Liver (tissue), 9 donors: ENCODE results near the gene ADAMTS2. TPM values are rescaled to one million over a fixed set of nuclear protein-coding genes. Genes with fewer than 3 reads are reported as not detected.

ENCODE experiments used
- DNase-seq: peaks from one replicate; pipeline ENCODE4 v3.0.0-alpha.2; 2017; ENCODE audit warnings: low spot score
- H3K27ac ChIP-seq, 2 donors: one replicate each; pipeline ENCODE4 v1.7.0; 2013; ENCODE audit warnings: inconsistent platforms in 2 of 2, low read length in 2 of 2, control low read depth in 1 of 2, low read depth in 1 of 2, mild to moderate bottlenecking in 1 of 2
- H3K27me3 ChIP-seq, 4 donors: one replicate each; pipeline versions ENCODE4 v1.6.1 to v1.7.0; 2013; ENCODE audit warnings: low read length in 3 of 4, inconsistent platforms in 1 of 4, mild to moderate bottlenecking in 1 of 4, moderate library complexity in 1 of 4; ENCODE audit not compliant: control insufficient read depth in 4 of 4, insufficient read depth in 4 of 4
- H3K36me3 ChIP-seq, 4 donors: one replicate each; pipeline versions ENCODE4 v1.6.1 to v1.7.0; 2013; ENCODE audit warnings: low read length in 3 of 4, mild to moderate bottlenecking in 3 of 4, low read depth in 1 of 4, moderate library complexity in 1 of 4; ENCODE audit not compliant: control insufficient read depth in 4 of 4, insufficient read depth in 3 of 4
- H3K4me1 ChIP-seq, 4 donors: one replicate each; pipeline versions ENCODE4 v1.6.1 to v1.7.0; 2013; ENCODE audit warnings: low read length in 3 of 4, mild to moderate bottlenecking in 3 of 4, moderate library complexity in 1 of 4; ENCODE audit not compliant: control insufficient read depth in 4 of 4, insufficient read depth in 4 of 4
- H3K4me3 ChIP-seq, 3 donors: one replicate each; pipeline versions ENCODE4 v1.6.1 to v1.7.0; 2013; ENCODE audit warnings: low read length in 3 of 3, control low read depth in 1 of 3, low read depth in 1 of 3, mild to moderate bottlenecking in 1 of 3
- H3K9ac ChIP-seq, 2 donors: one replicate each; pipeline ENCODE4 v1.7.0; 2013; ENCODE audit warnings: low read length in 2 of 2, mild to moderate bottlenecking in 2 of 2, moderate library complexity in 2 of 2, control low read depth in 1 of 2, low read depth in 1 of 2
- H3K9me3 ChIP-seq, 4 donors: one replicate each; pipeline versions ENCODE4 v1.6.1 to v1.7.0; 2013; ENCODE audit warnings: low read length in 3 of 4; ENCODE audit not compliant: control insufficient read depth in 4 of 4
- EGR1 ChIP-seq, 2 donors: IDR thresholded peaks; 2 replicates each; pipeline ENCODE4 v1.6.1; 2016 to 2018; ENCODE audit warnings: antibody characterized with exemption in 2 of 2, low read depth in 2 of 2
- FOXA1 ChIP-seq: IDR thresholded peaks from 2 replicates; pipeline ENCODE4 v1.6.1; 2016; ENCODE audit warnings: antibody characterized with exemption
- FOXA2 ChIP-seq: IDR thresholded peaks from 2 replicates; pipeline ENCODE4 v1.6.1; 2016; ENCODE audit warnings: antibody characterized with exemption
- GABPA ChIP-seq, 2 donors: IDR thresholded peaks in 1 of 2; conservative IDR thresholded peaks in 1 of 2; 2 replicates each; pipeline ENCODE4 v1.6.1; 2016; ENCODE audit warnings: antibody characterized with exemption in 2 of 2, mild to moderate bottlenecking in 1 of 2, moderate library complexity in 1 of 2
- HNF4A ChIP-seq, 2 donors: conservative IDR thresholded peaks; 2 replicates each; pipeline ENCODE4 v1.6.1; 2016; ENCODE audit warnings: antibody characterized with exemption in 2 of 2, mild to moderate bottlenecking in 2 of 2
- HNF4G ChIP-seq: IDR thresholded peaks from 2 replicates; pipeline ENCODE4 v1.6.1; 2016; ENCODE audit warnings: antibody characterized with exemption
- JUND ChIP-seq, 2 donors: IDR thresholded peaks; 2 replicates each; pipeline ENCODE4 v1.6.1; 2016; ENCODE audit warnings: antibody characterized with exemption in 2 of 2
- NR2F2 ChIP-seq: IDR thresholded peaks from 2 replicates; pipeline ENCODE4 v1.6.1; 2016; ENCODE audit warnings: antibody characterized with exemption
- RAD21 ChIP-seq, 2 donors: IDR thresholded peaks; 2 replicates each; pipeline ENCODE4 v1.6.1; 2016; ENCODE audit warnings: antibody characterized with exemption in 2 of 2, mild to moderate bottlenecking in 2 of 2
- SP1 ChIP-seq: IDR thresholded peaks from 2 replicates; pipeline ENCODE4 v1.6.1; 2018; ENCODE audit warnings: antibody characterized with exemption, mild to moderate bottlenecking
- YY1 ChIP-seq: IDR thresholded peaks from 2 replicates; pipeline ENCODE4 v1.6.1; 2016; ENCODE audit warnings: antibody characterized with exemption, mild to moderate bottlenecking
- WGBS: extraction: QIAGEN DNeasy Blood & Tissue Kit; methylation state at CpG from one replicate; pipeline ENCODE4 v1.1.7; 2013; 5-methylcytosine and 5-hydroxymethylcytosine counted together
- polyA plus RNA-seq, 2 donors: library from polyadenylated mRNA; stranded (reverse) in 1 of 2; unstranded in 1 of 2; fragments of 200-250 nt in 1 of 2; fragments of >200 nt in 1 of 2; fragmentation: Nextera tagmentation in 1 of 2; extraction: Ambion mirVana in 1 of 2; gene quantifications; one replicate each; pipeline versions ENCODE4 v1.2.1 to v1.2.3, GENCODE V29; 2013 to 2015
- total RNA-seq, 2 donors: library from RNA; depleted of rRNA; stranded (reverse); fragments of >200 nt; gene quantifications; one replicate each; pipeline ENCODE4 v1.2.3, GENCODE V29; 2014
- TF ChIP-seq, protein P1 (sequence below): IDR thresholded peaks from 2 replicates; pipeline ENCODE4 v1.6.1; 2016; ENCODE audit warnings: antibody characterized with exemption, mild to moderate bottlenecking
- TF ChIP-seq, protein P2 (sequence below): IDR thresholded peaks from 2 replicates; pipeline ENCODE4 v1.6.1; 2016; ENCODE audit warnings: antibody characterized with exemption
- TF ChIP-seq, protein P3 (sequence below): fragments of 150-350 bp; IDR thresholded peaks from 2 replicates; pipeline ENCODE4 v1.5.1; 2017; ENCODE audit warnings: improper control_type of control experiment, low read depth, low read length; ENCODE audit not compliant: missing input control
- donor health status: healthy.
- donor health status: healthy.
- donor health status: healthy.
- donor health status: healthy.
- donor health status: healthy.

The ADAMTS2 gene
- total and polyA plus RNA-seq, 4 donors: 2.7 to 24.3 (median 12.0) TPM

GRCh38 chr5:179168664-179169063, 176.6 kb downstream of the ADAMTS2 start:
- H3K9ac ChIP-seq: no peak overlapping the region
- H3K4me1 ChIP-seq: peaks cover 2 to 9% (median 5%) of the 10 kb centered on the region in 4 donors
- H3K27ac ChIP-seq: no peak overlapping the region
- no peaks in the 10 kb centered on the region for H3K27me3 ChIP-seq
- 78% methylated on average over 6 of the region's 6 CpGs for WGBS
- peaks cover 0 to 1% (median 0%) of the 10 kb centered on the region in 4 donors for H3K36me3 ChIP-seq
- no peak for TF ChIP-seq YY1
- no peak for TF ChIP-seq JUND (IDR thresholded peaks at IDR 0.05)
- no peak for TF ChIP-seq NR2F2
- TF ChIP-seq SP1: no peak
- TF ChIP-seq, protein P1, sequence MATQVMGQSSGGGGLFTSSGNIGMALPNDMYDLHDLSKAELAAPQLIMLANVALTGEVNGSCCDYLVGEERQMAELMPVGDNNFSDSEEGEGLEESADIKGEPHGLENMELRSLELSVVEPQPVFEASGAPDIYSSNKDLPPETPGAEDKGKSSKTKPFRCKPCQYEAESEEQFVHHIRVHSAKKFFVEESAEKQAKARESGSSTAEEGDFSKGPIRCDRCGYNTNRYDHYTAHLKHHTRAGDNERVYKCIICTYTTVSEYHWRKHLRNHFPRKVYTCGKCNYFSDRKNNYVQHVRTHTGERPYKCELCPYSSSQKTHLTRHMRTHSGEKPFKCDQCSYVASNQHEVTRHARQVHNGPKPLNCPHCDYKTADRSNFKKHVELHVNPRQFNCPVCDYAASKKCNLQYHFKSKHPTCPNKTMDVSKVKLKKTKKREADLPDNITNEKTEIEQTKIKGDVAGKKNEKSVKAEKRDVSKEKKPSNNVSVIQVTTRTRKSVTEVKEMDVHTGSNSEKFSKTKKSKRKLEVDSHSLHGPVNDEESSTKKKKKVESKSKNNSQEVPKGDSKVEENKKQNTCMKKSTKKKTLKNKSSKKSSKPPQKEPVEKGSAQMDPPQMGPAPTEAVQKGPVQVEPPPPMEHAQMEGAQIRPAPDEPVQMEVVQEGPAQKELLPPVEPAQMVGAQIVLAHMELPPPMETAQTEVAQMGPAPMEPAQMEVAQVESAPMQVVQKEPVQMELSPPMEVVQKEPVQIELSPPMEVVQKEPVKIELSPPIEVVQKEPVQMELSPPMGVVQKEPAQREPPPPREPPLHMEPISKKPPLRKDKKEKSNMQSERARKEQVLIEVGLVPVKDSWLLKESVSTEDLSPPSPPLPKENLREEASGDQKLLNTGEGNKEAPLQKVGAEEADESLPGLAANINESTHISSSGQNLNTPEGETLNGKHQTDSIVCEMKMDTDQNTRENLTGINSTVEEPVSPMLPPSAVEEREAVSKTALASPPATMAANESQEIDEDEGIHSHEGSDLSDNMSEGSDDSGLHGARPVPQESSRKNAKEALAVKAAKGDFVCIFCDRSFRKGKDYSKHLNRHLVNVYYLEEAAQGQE: no peak
- no peak for TF ChIP-seq FOXA2
- TF ChIP-seq RAD21 (IDR thresholded peaks at IDR 0.05): no peak
- H3K9me3 ChIP-seq: no peaks in the 10 kb centered on the region
- no peak overlapping the region for H3K4me3 ChIP-seq
- DNase-seq: no peak

DNA sequence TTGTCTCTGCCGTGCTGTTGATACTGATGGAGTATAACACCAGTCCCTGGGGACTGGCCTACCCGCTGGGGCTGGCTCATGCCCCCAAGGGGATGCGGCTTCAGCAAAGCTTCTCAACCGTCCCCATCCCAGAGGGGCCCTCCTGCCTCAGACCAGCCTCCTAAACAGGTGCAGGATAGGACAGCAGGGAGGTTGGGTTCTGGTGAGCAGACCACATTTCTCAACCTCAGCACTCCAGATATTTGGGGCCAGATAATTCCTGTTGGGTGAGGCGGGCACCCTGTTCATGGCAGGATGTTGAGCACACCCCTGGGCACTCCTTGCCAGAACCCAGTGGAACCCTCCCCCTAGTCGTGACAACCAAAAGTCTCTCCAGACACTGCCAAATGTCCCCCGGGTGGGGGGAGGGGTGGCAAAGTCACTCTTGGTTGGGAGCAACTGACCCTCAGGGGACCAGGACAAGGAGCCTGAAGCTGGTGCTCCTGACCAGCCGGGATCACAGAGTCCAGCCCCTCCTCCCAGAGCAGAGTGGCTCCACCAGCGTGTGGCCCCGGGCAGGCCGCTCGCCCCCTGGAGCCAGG, 177.3 kb downstream of the ADAMTS2 start:
- Histone ChIP-seq H3K9me3 (no peaks in the 10 kb centered on the region), H3K4me3 (no peak overlapping the region), H3K27ac (no peak overlapping the region), H3K27me3 (no peaks in the 10 kb centered on the region), H3K36me3 (peaks cover 0 to 1% (median 0%) of the 10 kb centered on the region in 4 donors), H3K4me1 (peaks cover 2 to 9% (median 5%) of the 10 kb centered on the region in 4 donors), H3K9ac (no peak overlapping the region)
- 89% methylated on average over 12 of the region's 12 CpGs for WGBS
- no peak for DNase-seq
- TF ChIP-seq, protein P2, sequence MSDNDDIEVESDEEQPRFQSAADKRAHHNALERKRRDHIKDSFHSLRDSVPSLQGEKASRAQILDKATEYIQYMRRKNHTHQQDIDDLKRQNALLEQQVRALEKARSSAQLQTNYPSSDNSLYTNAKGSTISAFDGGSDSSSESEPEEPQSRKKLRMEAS: no peak

DNA sequence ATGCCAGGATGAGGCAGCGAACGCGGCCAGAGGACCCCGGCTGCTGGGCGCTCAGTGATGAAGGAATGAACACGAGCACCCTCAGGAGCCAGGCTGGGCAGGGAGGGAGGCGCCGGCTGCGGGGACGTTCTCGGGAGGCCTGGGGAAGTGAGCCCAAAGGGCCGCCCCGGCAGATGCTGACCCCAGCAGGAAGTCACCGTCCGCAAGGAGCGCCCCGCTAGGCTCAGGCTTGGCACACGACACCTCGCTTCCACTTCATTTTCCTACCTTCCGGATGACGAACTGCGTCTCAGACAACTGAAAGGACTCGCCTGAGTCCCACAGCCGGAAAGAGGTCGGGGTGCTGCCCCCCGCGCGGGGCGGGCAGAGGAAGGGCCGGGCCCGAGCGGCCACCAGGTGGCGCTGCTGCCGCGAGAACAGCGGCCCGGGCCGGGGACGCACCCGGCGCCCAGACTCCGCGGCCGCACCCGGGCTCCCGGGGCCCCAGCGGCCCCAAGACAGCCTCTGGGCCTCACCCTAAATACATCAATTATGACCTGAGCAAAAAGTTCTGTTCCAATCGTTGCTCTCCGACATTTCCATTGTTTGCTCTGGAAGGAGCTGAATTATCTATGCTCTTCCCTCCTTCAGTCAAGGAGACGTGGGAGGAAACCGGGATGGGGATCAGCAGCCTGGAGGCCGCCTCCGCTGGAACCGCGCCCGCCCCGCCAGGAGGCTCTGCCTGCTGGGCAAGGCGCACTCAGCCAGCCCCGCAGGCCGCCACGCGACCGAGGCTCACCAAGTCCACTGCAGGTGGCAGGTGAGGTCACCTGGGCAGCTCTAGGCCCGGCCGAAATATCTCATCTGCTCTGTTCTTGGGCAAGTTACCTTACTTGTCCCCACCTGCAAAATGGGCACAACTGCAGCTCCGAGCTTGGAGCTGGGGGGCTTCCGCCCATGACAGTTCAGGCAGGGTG, 178.1 kb downstream of the ADAMTS2 start:
- peak; percentile 73 for DNase-seq
- WGBS: 26% methylated on average over 67 of the region's 67 CpGs
- Histone ChIP-seq H3K27ac (no peak overlapping the region), H3K4me1 (peaks cover 0 to 9% (median 5%) of the 10 kb centered on the region in 4 donors), H3K36me3 (peaks cover 0 to under 1% (median 0%) of the 10 kb centered on the region in 4 donors), H3K4me3 (peak overlapping the region in 1 of 3 donors; percentile 6), H3K9ac (no peak overlapping the region), H3K9me3 (peaks cover 0 to 2% (median under 1%) of the 10 kb centered on the region in 4 donors), H3K27me3 (no peaks in the 10 kb centered on the region)
- TF ChIP-seq HNF4A (conservative IDR thresholded peaks at IDR 0.05): no peak
- TF ChIP-seq GABPA (IDR thresholded peaks at IDR 0.05 in 1 of 2, conservative IDR thresholded peaks at IDR 0.05 in 1 of 2): no peak
- TF ChIP-seq JUND (IDR thresholded peaks at IDR 0.05): no peak
- TF ChIP-seq FOXA1: no peak
- TF ChIP-seq HNF4G: no peak
- TF ChIP-seq, protein P3, sequence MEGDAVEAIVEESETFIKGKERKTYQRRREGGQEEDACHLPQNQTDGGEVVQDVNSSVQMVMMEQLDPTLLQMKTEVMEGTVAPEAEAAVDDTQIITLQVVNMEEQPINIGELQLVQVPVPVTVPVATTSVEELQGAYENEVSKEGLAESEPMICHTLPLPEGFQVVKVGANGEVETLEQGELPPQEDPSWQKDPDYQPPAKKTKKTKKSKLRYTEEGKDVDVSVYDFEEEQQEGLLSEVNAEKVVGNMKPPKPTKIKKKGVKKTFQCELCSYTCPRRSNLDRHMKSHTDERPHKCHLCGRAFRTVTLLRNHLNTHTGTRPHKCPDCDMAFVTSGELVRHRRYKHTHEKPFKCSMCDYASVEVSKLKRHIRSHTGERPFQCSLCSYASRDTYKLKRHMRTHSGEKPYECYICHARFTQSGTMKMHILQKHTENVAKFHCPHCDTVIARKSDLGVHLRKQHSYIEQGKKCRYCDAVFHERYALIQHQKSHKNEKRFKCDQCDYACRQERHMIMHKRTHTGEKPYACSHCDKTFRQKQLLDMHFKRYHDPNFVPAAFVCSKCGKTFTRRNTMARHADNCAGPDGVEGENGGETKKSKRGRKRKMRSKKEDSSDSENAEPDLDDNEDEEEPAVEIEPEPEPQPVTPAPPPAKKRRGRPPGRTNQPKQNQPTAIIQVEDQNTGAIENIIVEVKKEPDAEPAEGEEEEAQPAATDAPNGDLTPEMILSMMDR: peak; percentile 77
- TF ChIP-seq, protein P1: no peak
- no peak for TF ChIP-seq EGR1 (IDR thresholded peaks at IDR 0.05; ENCODE audit: low read depth in 2 of 2)
- TF ChIP-seq SP1: no peak
- no peak for TF ChIP-seq FOXA2
- TF ChIP-seq RAD21 (IDR thresholded peaks at IDR 0.05): peak; percentile 56 to 66
- no peak for TF ChIP-seq NR2F2
